Stimulated activated CD8-positive, alpha-beta memory T cell treated with anti-CD3 and anti-CD28 coated beads, Interleukin-15, amount 100 ng/mL, for 48 hours (primary cell): ENCODE results near the gene SLC66A2.
"Not testable (repeated sequence)": the region's sequence is repeated elsewhere in the genome, so short reads cannot be mapped to it uniquely, and the experiment has no call there.

ENCODE experiments used
- DNase-seq, 2 donors: peaks; one replicate each; pipeline ENCODE4 v3.0.0-alpha.2; 2020; ENCODE audit warnings: low read depth in 2 of 2

SLC66A2 gene

GRCh38 chr18:79971211-79971952 is 19.9 kb upstream of the SLC66A2 start:
- DNase-seq = no peak

GRCh38 chr18:79970419-79971133 is 19.1 kb upstream of the SLC66A2 start:
- DNase-seq = no peak

- DNase-seq = no peak
Observed at GRCh38 chr18:79965119-79965902, 13.9 kb upstream of the SLC66A2 start.

GRCh38 chr18:79964330-79965118 is 13.1 kb upstream of the SLC66A2 start, which contains the start of gene HSBP1L1:
Gene HSBP1L1, plus strand, starts transcription at chr18:79964643. Its CDS starts 93 bp downstream, at chr18:79964736.
- DNase-seq = peak; percentile 44 to 54

GRCh38 chr18:79963658-79964329 is 12.3 kb upstream of the SLC66A2 start:
- DNase-seq = no peak

- peak; percentile 61 to 64 for DNase-seq
Observed at GRCh38 chr18:79962835-79963657, 11.6 kb upstream of the SLC66A2 start.

GRCh38 chr18:79962311-79962710 is 10.9 kb upstream of the SLC66A2 start:
- no peak for DNase-seq

- no peak for DNase-seq
Observed at GRCh38 chr18:79961527-79962291, 10.3 kb upstream of the SLC66A2 start.

GRCh38 chr18:79960921-79961526 is 9.6 kb upstream of the SLC66A2 start:
- DNase-seq = no peak

GRCh38 chr18:79960161-79960801 is 8.8 kb upstream of the SLC66A2 start:
- not testable (repeated sequence) for DNase-seq

GRCh38 chr18:79958981-79959380 is 7.5 kb upstream of the SLC66A2 start:
- DNase-seq = no peak

- no peak for DNase-seq
Observed at GRCh38 chr18:79956276-79956675, 4.8 kb upstream of the SLC66A2 start.

- no peak for DNase-seq
Observed at GRCh38 chr18:79955302-79956075, 4.0 kb upstream of the SLC66A2 start.

GRCh38 chr18:79954791-79955190 is 3.3 kb upstream of the SLC66A2 start:
- no peak for DNase-seq

- DNase-seq = no peak
Observed at GRCh38 chr18:79953971-79954651, 2.7 kb upstream of the SLC66A2 start.

- DNase-seq = no peak
Observed at GRCh38 chr18:79952996-79953559, 1.6 kb upstream of the SLC66A2 start.
